ENCODE data around the gene PRX. TPM values are rescaled to one million over a fixed set of nuclear protein-coding genes. Genes with fewer than 3 reads are reported as not detected.
"Not testable (repeated sequence)": the region's sequence is repeated elsewhere in the genome, so short reads cannot be mapped to it uniquely, and the experiment has no call there.

The PRX gene
- total and polyA plus RNA-seq, 2 of the 13 experiments (the other 11 are each of a cell fraction or from before 2014, with no cell fraction given), result 0.66 TPM

DNA sequence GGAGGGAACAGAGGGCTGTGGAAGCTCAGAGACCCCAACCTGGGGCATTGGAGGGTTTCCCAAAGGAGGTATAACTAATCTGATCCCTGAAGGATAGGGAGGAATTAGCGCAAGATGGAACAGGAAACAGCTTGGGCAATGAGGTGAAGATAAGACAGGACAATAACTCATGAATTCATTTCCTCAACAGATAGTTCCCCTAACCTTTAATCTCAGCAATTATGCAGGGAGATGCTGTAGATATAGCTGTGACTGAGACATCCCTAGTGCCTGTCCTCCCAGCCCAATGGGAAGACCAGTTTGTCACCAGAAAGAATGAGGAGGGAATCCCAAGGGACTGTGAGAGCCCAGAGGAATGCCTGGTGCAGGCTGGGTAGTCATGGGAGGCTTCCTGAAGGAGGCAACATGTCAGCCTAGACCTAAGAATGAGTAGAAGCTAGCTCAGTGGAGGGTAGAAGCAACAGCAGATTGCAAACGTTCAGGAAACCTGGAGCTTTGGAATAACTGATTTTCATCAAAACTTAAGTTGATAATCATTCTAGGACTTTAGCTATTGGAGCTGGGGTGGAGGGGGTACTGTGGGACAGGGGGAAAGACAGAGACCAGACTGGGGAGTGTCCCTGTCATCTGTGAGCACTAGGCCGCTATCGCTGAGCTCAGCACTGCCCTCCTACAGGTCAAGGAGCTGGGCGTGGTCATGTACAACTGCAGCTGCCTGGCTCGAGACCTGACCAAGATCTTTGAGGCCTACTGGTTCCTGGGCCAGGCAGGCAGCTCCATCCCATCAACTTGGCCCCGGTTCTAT is 42.0 kb downstream of the PRX start (continued):
- TF ChIP-seq ZNF547 (CRISPR knock-in tag; IDR thresholded peaks at IDR 0.05) (no peak), ZMYM3 (CRISPR knock-in tag; IDR thresholded peaks at IDR 0.05) (no peak), ONECUT2 (CRISPR knock-in tag; IDR thresholded peaks at IDR 0.05) (no peak), ZNF550 (CRISPR knock-in tag; IDR thresholded peaks at IDR 0.05; ENCODE audit: borderline replicate concordance) (no peak), ZNF563 (CRISPR knock-in tag; IDR thresholded peaks at IDR 0.05) (no peak)

DNA sequence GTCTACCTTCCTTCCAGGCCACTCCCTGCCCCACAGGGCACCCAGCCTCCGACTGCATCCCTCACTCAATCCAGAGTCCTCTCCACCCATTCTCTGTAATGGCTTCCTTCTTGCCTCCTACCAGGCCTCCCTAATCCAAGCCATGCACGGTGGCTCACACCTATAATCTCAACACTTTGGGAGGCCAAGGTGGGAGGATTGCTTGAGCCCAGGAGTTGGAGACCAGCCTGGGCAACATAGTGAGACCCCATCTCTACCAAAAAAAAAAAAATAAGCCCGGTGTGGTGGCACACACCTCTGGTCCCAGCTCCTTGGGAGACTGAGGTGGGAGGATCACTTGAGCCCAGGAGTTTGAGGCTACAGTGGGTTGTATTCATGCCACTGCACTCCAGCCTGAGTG is 42.9 kb downstream of the PRX start:
- FAIRE-seq; CTCF ChIA-PET (ENCODE audit: low intra/inter-chr PET ratio, low total read pairs); intact Hi-C loops (cut with micrococcal nuclease; ENCODE audit: unreplicated experiment); BruUV-seq (replicated peaks); H3K27me3 ChIP-seq (ENCODE audit: control insufficient read depth in 1 of 2, insufficient read depth in 2 of 2, low read length in 2 of 2); H4K20me1 ChIP-seq (ENCODE audit: insufficient read depth, low read length); DNase-seq (ENCODE audit: low spot score); H3K4me2 ChIP-seq (ENCODE audit: low read depth, low read length); in situ Hi-C loops (cut with HindIII; ENCODE audit: extremely low pct_ligation_motif_present, low pct_unique_long_range_greater_than_20kb); H3K79me2 ChIP-seq (ENCODE audit: insufficient read depth, low read length); H2AFZ ChIP-seq (ENCODE audit: low read length); H3K27ac ChIP-seq (ENCODE audit: extremely low read length, insufficient read depth, low read length); POLR2A ChIA-PET; H3K9me3 ChIP-seq (ENCODE audit: low read length); H3K4me3 ChIP-seq (replicated peaks in 1 of 3; ENCODE audit: insufficient read depth in 1 of 3, low read depth in 2 of 3, low read length in 3 of 3); H3K4me1 ChIP-seq (ENCODE audit: insufficient read depth, low read length); H3K9ac ChIP-seq (ENCODE audit: insufficient read depth, low read depth, low read length); ATAC-seq: not testable (repeated sequence)
- peaks cover 3 to 12% of the 10 kb centered on the region in 2 experiments; a peak in 3 of 5 replicates for H3K36me3 ChIP-seq (replicated peaks in 1 of 2; ENCODE audit: control insufficient read depth in 1 of 2, insufficient read depth in 2 of 2, low read length in 2 of 2)
- WGBS (ENCODE audit: low lambda C conversion rate), result 100% methylated on average over 3 of the region's 3 CpGs

GRCh38 chr19:40369797-40370196 is 43.4 kb downstream of the PRX start:
- ChIA-PET CTCF (ENCODE audit: low intra/inter-chr PET ratio, low total read pairs) (no interaction called here), POLR2A (no interaction called here)
- 94% methylated on average over 5 of the region's 12 CpGs for WGBS (ENCODE audit: low lambda C conversion rate)
- no peak for ATAC-seq
- no peaks in the 10 kb centered on the region for H3K79me2 ChIP-seq (ENCODE audit: insufficient read depth, low read length)
- intact Hi-C loops (cut with micrococcal nuclease; ENCODE audit: unreplicated experiment), result no loop called here
- no peak overlapping the region for H3K4me2 ChIP-seq (ENCODE audit: low read depth, low read length)
- H4K20me1 ChIP-seq (ENCODE audit: insufficient read depth, low read length), result no peaks in the 10 kb centered on the region
- in situ Hi-C loops (cut with HindIII; ENCODE audit: extremely low pct_ligation_motif_present, low pct_unique_long_range_greater_than_20kb), result no loop called here
- BruUV-seq (replicated peaks), result no TSS peak
- H2AFZ ChIP-seq (ENCODE audit: low read length), result no peak overlapping the region
- H3K9me3 ChIP-seq (ENCODE audit: low read length), result no peaks in the 10 kb centered on the region
- no peak overlapping the region for H3K9ac ChIP-seq (ENCODE audit: insufficient read depth, low read depth, low read length)
- H3K27me3 ChIP-seq (ENCODE audit: control insufficient read depth in 1 of 2, insufficient read depth in 2 of 2, low read length in 2 of 2), result no peaks in the 10 kb centered on the region
- peaks cover 3 to 12% of the 10 kb centered on the region in 2 experiments; a peak in 3 of 5 replicates for H3K36me3 ChIP-seq (replicated peaks in 1 of 2; ENCODE audit: control insufficient read depth in 1 of 2, insufficient read depth in 2 of 2, low read length in 2 of 2)
- no peak for DNase-seq (ENCODE audit: low spot score)
- H3K4me3 ChIP-seq (replicated peaks in 1 of 3; ENCODE audit: insufficient read depth in 1 of 3, low read depth in 2 of 3, low read length in 3 of 3), result no peak overlapping the region
- no peak overlapping the region for H3K27ac ChIP-seq (ENCODE audit: extremely low read length, insufficient read depth, low read length)
- H3K4me1 ChIP-seq (ENCODE audit: insufficient read depth, low read length), result no peaks in the 10 kb centered on the region
- FAIRE-seq, result no peak
- TF ChIP-seq ZNF18 (CRISPR knock-in tag; IDR thresholded peaks at IDR 0.05; ENCODE audit: insufficient replicate concordance), result no peak
- TF ChIP-seq ATF3 (CRISPR knock-in tag; IDR thresholded peaks at IDR 0.05), result no peak
- TF ChIP-seq, protein P1, sequence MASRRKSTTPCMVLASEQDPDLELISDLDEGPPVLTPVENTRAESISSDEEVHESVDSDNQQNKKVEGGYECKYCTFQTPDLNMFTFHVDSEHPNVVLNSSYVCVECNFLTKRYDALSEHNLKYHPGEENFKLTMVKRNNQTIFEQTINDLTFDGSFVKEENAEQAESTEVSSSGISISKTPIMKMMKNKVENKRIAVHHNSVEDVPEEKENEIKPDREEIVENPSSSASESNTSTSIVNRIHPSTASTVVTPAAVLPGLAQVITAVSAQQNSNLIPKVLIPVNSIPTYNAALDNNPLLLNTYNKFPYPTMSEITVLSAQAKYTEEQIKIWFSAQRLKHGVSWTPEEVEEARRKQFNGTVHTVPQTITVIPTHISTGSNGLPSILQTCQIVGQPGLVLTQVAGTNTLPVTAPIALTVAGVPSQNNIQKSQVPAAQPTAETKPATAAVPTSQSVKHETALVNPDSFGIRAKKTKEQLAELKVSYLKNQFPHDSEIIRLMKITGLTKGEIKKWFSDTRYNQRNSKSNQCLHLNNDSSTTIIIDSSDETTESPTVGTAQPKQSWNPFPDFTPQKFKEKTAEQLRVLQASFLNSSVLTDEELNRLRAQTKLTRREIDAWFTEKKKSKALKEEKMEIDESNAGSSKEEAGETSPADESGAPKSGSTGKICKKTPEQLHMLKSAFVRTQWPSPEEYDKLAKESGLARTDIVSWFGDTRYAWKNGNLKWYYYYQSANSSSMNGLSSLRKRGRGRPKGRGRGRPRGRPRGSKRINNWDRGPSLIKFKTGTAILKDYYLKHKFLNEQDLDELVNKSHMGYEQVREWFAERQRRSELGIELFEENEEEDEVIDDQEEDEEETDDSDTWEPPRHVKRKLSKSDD (CRISPR knock-in tag; IDR thresholded peaks at IDR 0.05; ENCODE audit: low read depth), result no peak
- TF ChIP-seq TBL1XR1 (IDR thresholded peaks at IDR 0.05; ENCODE audit: borderline replicate concordance, low read length, partially characterized antibody), result no peak

Measured in HepG2 (cell line).